OCI-LY7 (cell line): ENCODE measurements around the gene RAPGEF2. TPM values are rescaled to one million over a fixed set of nuclear protein-coding genes. Genes with fewer than 3 reads are reported as not detected.

Experiments
- BruUV-seq: library from RNA; stranded (reverse); fragments of 400-500 nt; replicated peaks from 2 replicates; lab custom pipeline; 2021; lab: Mats Ljungman, UMichigan
- CTCF ChIA-PET: fragments of 300-600 bp; sonication (Branson Sonifier 250); formaldehyde crosslinking; loops from one replicate; lab custom pipeline; 2022; ENCODE audit warnings: antibody characterized with exemption; ENCODE audit not compliant: unreplicated experiment; lab: Charles Lee
- POLR2A ChIA-PET: fragments of 300-600 bp; sonication (Branson Sonifier 250); formaldehyde crosslinking; loops from one replicate; lab custom pipeline; 2022; ENCODE audit warnings: antibody characterized with exemption; lab: Charles Lee
- DNase-seq: peaks from one replicate; pipeline ENCODE4 v3.0.0-alpha.2; 2015; ENCODE audit warnings: low spot score
- H2AFZ ChIP-seq: fragments of 200-600 bp; sonication (generic), shearing (Covaris generic); 2 replicates; pipeline ENCODE4 v1.6.1; 2014; ENCODE audit warnings: mild to moderate bottlenecking, antibody characterized with exemption, low read length, moderate library complexity
- H3K27ac ChIP-seq: fragments of 200-600 bp; sonication (generic); 2 replicates; pipeline ENCODE4 v1.5.1; 2014; ENCODE audit warnings: mixed run types, low read depth, mild to moderate bottlenecking, moderate library complexity, low read length, inconsistent platforms; ENCODE audit not compliant: poor library complexity, severe bottlenecking
- H3K36me3 ChIP-seq: fragments of 200-600 bp; sonication (generic); 2 replicates; pipeline ENCODE4 v1.6.1; 2014; ENCODE audit warnings: mild to moderate bottlenecking, antibody characterized with exemption, low read length, moderate library complexity, mixed read lengths; ENCODE audit not compliant: insufficient read depth
- H3K4me1 ChIP-seq: fragments of 200-600 bp; sonication (generic); 2 replicates; pipeline ENCODE4 v1.5.1; 2014; ENCODE audit warnings: mild to moderate bottlenecking, low read length; ENCODE audit not compliant: insufficient read depth, poor library complexity, severe bottlenecking
- H3K4me2 ChIP-seq: fragments of 200-600 bp; sonication (generic); 2 replicates; pipeline ENCODE4 v1.6.1; 2014; ENCODE audit warnings: mild to moderate bottlenecking, low read length
- H3K4me3 ChIP-seq: fragments of 200-600 bp; sonication (generic); 2 replicates; pipeline ENCODE4 v1.5.1; 2014; ENCODE audit warnings: mild to moderate bottlenecking, low read depth, low read length; ENCODE audit not compliant: poor library complexity, severe bottlenecking
- H3K79me2 ChIP-seq: fragments of 200-600 bp; sonication (generic); 2 replicates; pipeline ENCODE4 v1.6.1; 2016; ENCODE audit warnings: low read depth, mild to moderate bottlenecking, low read length, moderate library complexity, mixed read lengths; ENCODE audit not compliant: insufficient read depth
- H3K9me2 ChIP-seq: fragments of 200-600 bp; sonication (generic); 2 replicates; pipeline ENCODE4 v1.6.1; 2016; ENCODE audit warnings: mild to moderate bottlenecking, low read length, mixed read lengths; ENCODE audit not compliant: insufficient read depth
- H3K9me3 ChIP-seq: fragments of 200-600 bp; sonication (generic); 2 replicates; pipeline ENCODE4 v1.6.1; 2014; ENCODE audit warnings: mild to moderate bottlenecking, mixed run types, low read length, mixed read lengths
- H4K20me1 ChIP-seq: fragments of 200-600 bp; sonication (generic); 2 replicates; pipeline ENCODE4 v1.6.1; 2014; ENCODE audit warnings: mild to moderate bottlenecking, antibody characterized with exemption, low read length, moderate library complexity, mixed read lengths; ENCODE audit not compliant: insufficient read depth
- EZH2phosphoT487 ChIP-seq: fragments of 200-600 bp; sonication (generic); IDR thresholded peaks from 2 replicates; pipeline ENCODE4 v1.6.1; 2018; ENCODE audit warnings: low read depth, borderline replicate concordance, mild to moderate bottlenecking, mixed run types, antibody characterized with exemption, low read length, moderate library complexity, mixed read lengths
- intact Hi-C: fragments of 100-400 bp; cut with micrococcal nuclease; formaldehyde crosslinking; loops from one replicate; pipeline ENCODE4 v1.10.0; 2022; ENCODE audit not compliant: unreplicated experiment
- total RNA-seq, 2 experiments: library from RNA; depleted of rRNA in 1 of 2; stranded (reverse); fragments of >200 nt in 1 of 2; shearing (Covaris generic) in 1 of 2; gene quantifications; 2 replicates each; pipeline ENCODE4 v1.2.3, GENCODE V29; 2014 to 2022
- TF ChIP-seq, protein P1 (sequence below): fragments of 200-600 bp; sonication (generic); conservative IDR thresholded peaks from 2 replicates; pipeline ENCODE4 v1.5.1; 2014; ENCODE audit warnings: mild to moderate bottlenecking, antibody characterized with exemption, low read length, moderate library complexity, mixed read lengths

Gene RAPGEF2
- total RNA-seq, 2 experiments from 2014 or later: 4.6 to 6.5 TPM

DNA sequence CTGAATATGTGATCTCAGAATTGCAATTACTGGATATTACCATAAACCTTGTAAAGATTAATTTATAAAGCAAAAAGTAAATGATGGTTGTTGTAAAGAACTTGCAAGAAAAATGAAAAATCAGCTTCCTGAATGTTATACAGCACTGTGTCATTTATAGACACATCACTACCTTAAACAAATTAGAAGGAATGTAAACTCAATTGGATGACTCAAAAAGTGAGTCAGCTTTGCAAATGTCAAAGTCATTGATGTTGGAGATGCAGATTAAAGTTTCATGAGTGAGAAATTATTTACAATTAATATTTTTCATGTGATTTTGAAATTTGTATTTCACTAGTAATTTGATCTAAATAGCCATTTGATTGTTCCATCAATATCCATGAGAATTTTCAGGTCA, 193.2 kb downstream of the RAPGEF2 start:
- Histone ChIP-seq H3K9me2 (no peaks in the 10 kb centered on the region), H3K4me3 (no peak overlapping the region), H3K79me2 (no peaks in the 10 kb centered on the region), H4K20me1 (no peaks in the 10 kb centered on the region), H3K9me3 (no peaks in the 10 kb centered on the region), H3K36me3 (no peaks in the 10 kb centered on the region), H3K4me1 (no peaks in the 10 kb centered on the region), H3K4me2 (no peak overlapping the region), H2AFZ (no peak overlapping the region), H3K27ac (no peak overlapping the region)
- no TSS peak for BruUV-seq
- POLR2A ChIA-PET: interaction anchor here (0.6 to 0.7 kb wide), 2 partner anchors 18 to 44 kb away, joined by 3 to 4 read pairs; no protein-coding TSS in a partner anchor
- intact Hi-C loops: no loop called here
- CTCF ChIA-PET: no interaction called here
- TF ChIP-seq, protein P1, sequence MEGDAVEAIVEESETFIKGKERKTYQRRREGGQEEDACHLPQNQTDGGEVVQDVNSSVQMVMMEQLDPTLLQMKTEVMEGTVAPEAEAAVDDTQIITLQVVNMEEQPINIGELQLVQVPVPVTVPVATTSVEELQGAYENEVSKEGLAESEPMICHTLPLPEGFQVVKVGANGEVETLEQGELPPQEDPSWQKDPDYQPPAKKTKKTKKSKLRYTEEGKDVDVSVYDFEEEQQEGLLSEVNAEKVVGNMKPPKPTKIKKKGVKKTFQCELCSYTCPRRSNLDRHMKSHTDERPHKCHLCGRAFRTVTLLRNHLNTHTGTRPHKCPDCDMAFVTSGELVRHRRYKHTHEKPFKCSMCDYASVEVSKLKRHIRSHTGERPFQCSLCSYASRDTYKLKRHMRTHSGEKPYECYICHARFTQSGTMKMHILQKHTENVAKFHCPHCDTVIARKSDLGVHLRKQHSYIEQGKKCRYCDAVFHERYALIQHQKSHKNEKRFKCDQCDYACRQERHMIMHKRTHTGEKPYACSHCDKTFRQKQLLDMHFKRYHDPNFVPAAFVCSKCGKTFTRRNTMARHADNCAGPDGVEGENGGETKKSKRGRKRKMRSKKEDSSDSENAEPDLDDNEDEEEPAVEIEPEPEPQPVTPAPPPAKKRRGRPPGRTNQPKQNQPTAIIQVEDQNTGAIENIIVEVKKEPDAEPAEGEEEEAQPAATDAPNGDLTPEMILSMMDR: no peak
- no peak for TF ChIP-seq EZH2phosphoT487
- no peak for DNase-seq

DNA sequence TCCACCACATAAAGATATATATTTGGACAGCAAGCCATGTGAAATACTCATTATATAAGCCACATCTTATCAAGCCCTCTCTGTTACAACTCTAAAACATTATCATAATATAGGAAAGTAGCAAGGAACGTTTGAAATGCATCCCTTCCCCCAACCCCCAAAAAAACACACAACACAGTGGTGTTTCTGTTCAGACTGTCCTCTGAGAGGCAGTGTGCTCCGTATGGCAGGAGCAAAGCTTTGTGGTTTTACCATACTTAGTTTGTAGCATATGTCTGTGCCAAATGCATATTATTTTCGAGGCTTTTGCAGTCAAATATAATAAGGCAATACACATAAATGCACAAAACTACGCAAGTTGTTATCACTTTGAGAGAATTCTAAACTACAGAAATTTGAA, 194.2 kb downstream of the RAPGEF2 start:
- Histone ChIP-seq H3K36me3 (no peaks in the 10 kb centered on the region), H3K4me1 (no peaks in the 10 kb centered on the region), H3K4me3 (no peak overlapping the region), H3K79me2 (no peaks in the 10 kb centered on the region), H3K27ac (no peak overlapping the region), H3K4me2 (no peak overlapping the region), H4K20me1 (no peaks in the 10 kb centered on the region), H3K9me3 (no peaks in the 10 kb centered on the region), H3K9me2 (no peaks in the 10 kb centered on the region), H2AFZ (no peak overlapping the region)
- POLR2A ChIA-PET: no interaction called here
- CTCF ChIA-PET: no interaction called here
- no peak for DNase-seq
- intact Hi-C loops: no loop called here
- TF ChIP-seq, protein P1: no peak
- TF ChIP-seq EZH2phosphoT487: no peak
- BruUV-seq: no TSS peak

DNA sequence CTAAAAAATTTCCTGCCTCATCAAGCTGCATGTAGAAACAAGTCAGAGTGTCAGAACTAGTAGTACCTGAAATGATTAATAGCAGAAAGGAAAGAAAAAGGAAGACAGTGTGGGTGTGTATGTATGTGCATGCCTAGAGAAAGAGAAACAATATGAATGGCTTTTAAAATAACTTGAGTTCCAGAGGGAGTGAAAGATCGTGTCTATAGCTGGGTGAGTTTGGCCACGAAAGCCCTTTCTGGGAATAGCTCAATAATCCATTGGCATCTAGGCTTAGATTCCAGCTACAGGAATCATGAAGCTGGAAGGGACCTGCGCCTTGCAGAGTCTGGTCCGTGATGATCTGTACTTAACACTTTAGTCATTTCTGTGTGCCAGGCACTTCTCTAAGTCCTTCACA, 195.6 kb downstream of the RAPGEF2 start:
- H3K27ac ChIP-seq: no peak overlapping the region
- ChIA-PET CTCF (no interaction called here), POLR2A (interaction anchor here (0.6 kb wide), 1 partner anchor 1997 kb away, joined by 3 read pairs; no protein-coding TSS in a partner anchor)
- H3K79me2 ChIP-seq: no peaks in the 10 kb centered on the region
- intact Hi-C loops: no loop called here
- no peaks in the 10 kb centered on the region for H3K4me1 ChIP-seq
- DNase-seq: no peak
- no peaks in the 10 kb centered on the region for H3K9me2 ChIP-seq
- H3K36me3 ChIP-seq: no peaks in the 10 kb centered on the region
- BruUV-seq: no TSS peak
- TF ChIP-seq EZH2phosphoT487: no peak
- TF ChIP-seq, protein P1: no peak
- no peak overlapping the region for H2AFZ ChIP-seq
- no peak overlapping the region for H3K4me3 ChIP-seq
- no peaks in the 10 kb centered on the region for H4K20me1 ChIP-seq
- H3K4me2 ChIP-seq: no peak overlapping the region
- H3K9me3 ChIP-seq: no peaks in the 10 kb centered on the region
